Hepatocyte (in vitro differentiated cells): ENCODE data around the gene ATXN7L3. TPM values are rescaled to one million over a fixed set of nuclear protein-coding genes. Genes with fewer than 3 reads are reported as not detected.

ENCODE experiments used
- DNase-seq: peaks from one replicate; pipeline ENCODE4 v3.0.0-alpha.2; 2016; ENCODE audit warnings: low spot score
- H2AFZ ChIP-seq: fragments of 200-600 bp; sonication (generic); 2 replicates; pipeline ENCODE4 v1.6.0; 2016; ENCODE audit warnings: antibody characterized with exemption, mild to moderate bottlenecking
- H3K27ac ChIP-seq: fragments of 200-600 bp; sonication (generic); 2 replicates; pipeline ENCODE4 v1.5.1; 2016; ENCODE audit warnings: mild to moderate bottlenecking
- H3K27me3 ChIP-seq: fragments of 200-600 bp; sonication (generic); 2 replicates; pipeline ENCODE4 v1.6.1; 2016
- H3K36me3 ChIP-seq: fragments of 200-600 bp; sonication (generic); replicated peaks from 2 replicates; pipeline ENCODE4 v1.5.1; 2016; ENCODE audit warnings: low read depth; ENCODE audit not compliant: insufficient read depth
- H3K4me1 ChIP-seq: fragments of 200-600 bp; sonication (generic); 2 replicates; pipeline ENCODE4 v1.5.1; 2016; ENCODE audit warnings: mild to moderate bottlenecking, moderate library complexity; ENCODE audit not compliant: insufficient read depth
- H3K4me2 ChIP-seq: fragments of 200-600 bp; sonication (generic); 2 replicates; pipeline ENCODE4 v1.6.0; 2016
- H3K4me3 ChIP-seq: fragments of 200-600 bp; sonication (generic); 2 replicates; pipeline ENCODE4 v1.5.1; 2016; ENCODE audit warnings: mild to moderate bottlenecking
- H3K79me2 ChIP-seq: fragments of 200-600 bp; sonication (generic); 2 replicates; pipeline ENCODE4 v1.6.0; 2017; ENCODE audit warnings: mild to moderate bottlenecking
- H3K9me2 ChIP-seq: fragments of 200-600 bp; sonication (generic); replicated peaks from 2 replicates; pipeline ENCODE4 v1.6.0; 2017; ENCODE audit warnings: mild to moderate bottlenecking; ENCODE audit not compliant: insufficient read depth
- H3K9me3 ChIP-seq: fragments of 200-600 bp; sonication (generic); 2 replicates; pipeline ENCODE4 v1.5.1; 2016; ENCODE audit warnings: low read depth, mild to moderate bottlenecking
- H4K20me1 ChIP-seq: fragments of 200-600 bp; sonication (generic); 2 replicates; pipeline ENCODE4 v1.6.0; 2016; ENCODE audit warnings: mild to moderate bottlenecking; ENCODE audit not compliant: insufficient read depth, poor library complexity, severe bottlenecking
- CTCF ChIP-seq: fragments of 200-600 bp; sonication (generic); IDR thresholded peaks from 2 replicates; pipeline ENCODE4 v1.5.1; 2016; ENCODE audit warnings: antibody characterized with exemption, mild to moderate bottlenecking; ENCODE audit not compliant: poor library complexity
- EZH2 ChIP-seq: fragments of 200-600 bp; sonication (generic); IDR thresholded peaks from 2 replicates; pipeline ENCODE4 v1.6.1; 2016; ENCODE audit warnings: antibody characterized with exemption, mild to moderate bottlenecking, borderline replicate concordance
- EZH2phosphoT487 ChIP-seq: fragments of 200-600 bp; sonication (generic); IDR thresholded peaks from one replicate; pipeline ENCODE4 v1.6.1; 2018; ENCODE audit warnings: antibody characterized with exemption, mild to moderate bottlenecking, low read depth, moderate library complexity; ENCODE audit not compliant: unreplicated experiment, severe bottlenecking
- WGBS: methylation state at CpG from one replicate; pipeline ENCODE4 v1.1.6; 2016; ENCODE audit warnings: low lambda C conversion rate; ENCODE audit errors: missing lambda C conversion rate; 5-methylcytosine and 5-hydroxymethylcytosine counted together
- polyA plus RNA-seq: library from polyadenylated mRNA; unstranded; fragments of >200 nt; fragmentation: Nextera tagmentation; extraction: Ambion mirVana; gene quantifications from 2 replicates; pipeline ENCODE4 v1.2.1, GENCODE V29; 2016
- total RNA-seq: library from RNA; depleted of rRNA; stranded (reverse); fragments of >200 nt; gene quantifications from 2 replicates; pipeline ENCODE4 v1.2.3, GENCODE V29; 2014

The ATXN7L3 gene
- total and polyA plus RNA-seq, 2 experiments from 2014 or later = 28.7 to 64.0 TPM

DNA sequence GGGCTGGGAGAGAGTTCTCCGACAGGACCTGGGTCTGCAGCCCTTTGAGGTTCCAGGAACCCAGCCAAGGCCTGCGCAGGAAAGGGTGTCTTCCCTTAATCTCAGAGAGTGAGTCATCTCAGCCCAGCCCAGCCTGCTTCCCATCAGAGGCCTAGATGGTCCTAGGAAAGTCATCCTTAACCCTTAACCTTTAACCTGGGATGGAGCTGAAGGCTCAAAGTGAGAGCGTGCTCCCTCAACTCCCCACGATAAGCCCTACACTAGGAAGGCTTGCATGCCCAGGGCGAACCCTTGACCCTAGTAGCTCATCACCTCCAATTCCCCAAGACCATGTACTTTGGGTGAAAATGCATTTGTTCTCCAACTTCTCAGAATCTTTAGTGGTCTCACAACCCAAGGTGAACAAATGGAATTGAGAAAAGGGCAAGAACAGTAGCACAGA is 4.8 kb upstream of the ATXN7L3 start:
- Histone ChIP-seq H3K9me3 (no peaks in the 10 kb centered on the region), H3K79me2 (peaks cover 4% of the 10 kb centered on the region), H3K4me2 (no peak overlapping the region), H2AFZ (no peak overlapping the region), H3K4me1 (peaks cover 5% of the 10 kb centered on the region), H3K36me3 (no peaks in the 10 kb centered on the region), H3K4me3 (no peak overlapping the region), H4K20me1 (no peaks in the 10 kb centered on the region), H3K27me3 (no peaks in the 10 kb centered on the region), H3K9me2 (no peaks in the 10 kb centered on the region), H3K27ac (peak overlapping the region; percentile 55)
- TF ChIP-seq CTCF (no peak), EZH2 (no peak), EZH2phosphoT487 (no peak)
- DNase-seq = no peak
- WGBS = 72% methylated on average over 5 of the region's 5 CpGs

GRCh38 chr17:44203731-44204440 is 4.2 kb upstream of the ATXN7L3 start:
- Histone ChIP-seq H3K4me3 (no peak overlapping the region), H3K36me3 (no peaks in the 10 kb centered on the region), H3K4me1 (peaks cover 5% of the 10 kb centered on the region), H3K9me3 (no peaks in the 10 kb centered on the region), H3K27me3 (no peaks in the 10 kb centered on the region), H2AFZ (no peak overlapping the region), H3K27ac (peak overlapping the region; percentile 25), H3K9me2 (no peaks in the 10 kb centered on the region), H4K20me1 (no peaks in the 10 kb centered on the region), H3K79me2 (peaks cover 6% of the 10 kb centered on the region), H3K4me2 (no peak overlapping the region)
- WGBS = 61% methylated on average over 9 of the region's 9 CpGs
- DNase-seq = peak; percentile 61
- peak; percentile 55 for TF ChIP-seq CTCF
- no peak for TF ChIP-seq EZH2

DNA sequence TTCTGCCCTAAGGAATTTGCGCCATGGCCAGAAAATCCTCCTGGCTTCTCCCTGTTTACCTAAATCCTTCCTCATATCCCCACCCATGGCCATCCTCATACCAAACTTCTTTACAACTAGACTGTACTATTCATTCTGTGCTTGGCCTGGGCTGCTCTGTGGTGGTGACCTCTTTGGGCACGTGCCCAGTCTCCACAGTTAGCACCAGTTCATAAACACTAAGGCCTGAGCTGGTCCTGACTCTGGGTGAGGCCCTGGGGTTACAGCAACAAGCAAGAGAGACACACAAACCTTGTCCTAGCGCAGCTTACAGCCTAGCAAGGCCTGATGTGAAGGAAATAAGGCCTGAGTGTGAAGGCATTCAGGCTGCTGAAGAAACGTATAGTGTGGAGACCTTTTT is 3.1 kb upstream of the ATXN7L3 start:
- Histone ChIP-seq H3K9me2 (no peaks in the 10 kb centered on the region), H3K4me1 (peaks cover 12% of the 10 kb centered on the region), H3K4me3 (no peak overlapping the region), H3K36me3 (no peaks in the 10 kb centered on the region), H3K9me3 (no peaks in the 10 kb centered on the region), H3K4me2 (no peak overlapping the region), H3K79me2 (peaks cover 17% of the 10 kb centered on the region), H3K27me3 (no peaks in the 10 kb centered on the region), H3K27ac (no peak overlapping the region), H4K20me1 (peaks cover under 1% of the 10 kb centered on the region), H2AFZ (no peak overlapping the region)
- 86% methylated on average over 4 of the region's 4 CpGs for WGBS
- no peak for DNase-seq
- no peak for TF ChIP-seq EZH2
- no peak for TF ChIP-seq EZH2phosphoT487
- TF ChIP-seq CTCF = no peak
